OCI-LY7 (cell line): ENCODE results near the gene PTPN14. TPM values are rescaled to one million over a fixed set of nuclear protein-coding genes. Genes with fewer than 3 reads are reported as not detected.

Source experiments
- BruUV-seq: library from RNA; stranded (reverse); fragments of 400-500 nt; replicated peaks from 2 replicates; lab custom pipeline; 2021; lab: Mats Ljungman, UMichigan
- CTCF ChIA-PET: fragments of 300-600 bp; sonication (Branson Sonifier 250); formaldehyde crosslinking; loops from one replicate; lab custom pipeline; 2022; ENCODE audit warnings: antibody characterized with exemption; ENCODE audit not compliant: unreplicated experiment; lab: Charles Lee
- POLR2A ChIA-PET: fragments of 300-600 bp; sonication (Branson Sonifier 250); formaldehyde crosslinking; loops from one replicate; lab custom pipeline; 2022; ENCODE audit warnings: antibody characterized with exemption; lab: Charles Lee
- DNase-seq: peaks from one replicate; pipeline ENCODE4 v3.0.0-alpha.2; 2015; ENCODE audit warnings: low spot score
- H2AFZ ChIP-seq: fragments of 200-600 bp; sonication (generic), shearing (Covaris generic); 2 replicates; pipeline ENCODE4 v1.6.1; 2014; ENCODE audit warnings: mild to moderate bottlenecking, antibody characterized with exemption, low read length, moderate library complexity
- H3K27ac ChIP-seq: fragments of 200-600 bp; sonication (generic); 2 replicates; pipeline ENCODE4 v1.5.1; 2014; ENCODE audit warnings: mixed run types, low read depth, mild to moderate bottlenecking, moderate library complexity, low read length, inconsistent platforms; ENCODE audit not compliant: poor library complexity, severe bottlenecking
- H3K36me3 ChIP-seq: fragments of 200-600 bp; sonication (generic); 2 replicates; pipeline ENCODE4 v1.6.1; 2014; ENCODE audit warnings: mild to moderate bottlenecking, antibody characterized with exemption, low read length, moderate library complexity, mixed read lengths; ENCODE audit not compliant: insufficient read depth
- H3K4me1 ChIP-seq: fragments of 200-600 bp; sonication (generic); 2 replicates; pipeline ENCODE4 v1.5.1; 2014; ENCODE audit warnings: mild to moderate bottlenecking, low read length; ENCODE audit not compliant: insufficient read depth, poor library complexity, severe bottlenecking
- H3K4me2 ChIP-seq: fragments of 200-600 bp; sonication (generic); 2 replicates; pipeline ENCODE4 v1.6.1; 2014; ENCODE audit warnings: mild to moderate bottlenecking, low read length
- H3K4me3 ChIP-seq: fragments of 200-600 bp; sonication (generic); 2 replicates; pipeline ENCODE4 v1.5.1; 2014; ENCODE audit warnings: mild to moderate bottlenecking, low read depth, low read length; ENCODE audit not compliant: poor library complexity, severe bottlenecking
- H3K79me2 ChIP-seq: fragments of 200-600 bp; sonication (generic); 2 replicates; pipeline ENCODE4 v1.6.1; 2016; ENCODE audit warnings: low read depth, mild to moderate bottlenecking, low read length, moderate library complexity, mixed read lengths; ENCODE audit not compliant: insufficient read depth
- H3K9me2 ChIP-seq: fragments of 200-600 bp; sonication (generic); 2 replicates; pipeline ENCODE4 v1.6.1; 2016; ENCODE audit warnings: mild to moderate bottlenecking, low read length, mixed read lengths; ENCODE audit not compliant: insufficient read depth
- H3K9me3 ChIP-seq: fragments of 200-600 bp; sonication (generic); 2 replicates; pipeline ENCODE4 v1.6.1; 2014; ENCODE audit warnings: mild to moderate bottlenecking, mixed run types, low read length, mixed read lengths
- H4K20me1 ChIP-seq: fragments of 200-600 bp; sonication (generic); 2 replicates; pipeline ENCODE4 v1.6.1; 2014; ENCODE audit warnings: mild to moderate bottlenecking, antibody characterized with exemption, low read length, moderate library complexity, mixed read lengths; ENCODE audit not compliant: insufficient read depth
- CTCF ChIP-seq: fragments of 200-600 bp; sonication (generic); conservative IDR thresholded peaks from 2 replicates; pipeline ENCODE4 v1.5.1; 2014; ENCODE audit warnings: mild to moderate bottlenecking, antibody characterized with exemption, low read length, moderate library complexity, mixed read lengths
- EZH2phosphoT487 ChIP-seq: fragments of 200-600 bp; sonication (generic); IDR thresholded peaks from 2 replicates; pipeline ENCODE4 v1.6.1; 2018; ENCODE audit warnings: low read depth, borderline replicate concordance, mild to moderate bottlenecking, mixed run types, antibody characterized with exemption, low read length, moderate library complexity, mixed read lengths
- intact Hi-C: fragments of 100-400 bp; cut with micrococcal nuclease; formaldehyde crosslinking; loops from one replicate; pipeline ENCODE4 v1.10.0; 2022; ENCODE audit not compliant: unreplicated experiment
- total RNA-seq, 2 experiments: library from RNA; depleted of rRNA in 1 of 2; stranded (reverse); fragments of >200 nt in 1 of 2; shearing (Covaris generic) in 1 of 2; gene quantifications; 2 replicates each; pipeline ENCODE4 v1.2.3, GENCODE V29; 2014 to 2022

Gene PTPN14
- total RNA-seq, 2 experiments from 2014 or later, result not detected

- Histone ChIP-seq H3K79me2 (no peaks in the 10 kb centered on the region), H3K4me3 (no peak overlapping the region), H3K4me1 (no peaks in the 10 kb centered on the region), H2AFZ (no peak overlapping the region), H3K27ac (no peak overlapping the region), H4K20me1 (no peaks in the 10 kb centered on the region), H3K4me2 (no peak overlapping the region), H3K9me2 (no peaks in the 10 kb centered on the region), H3K36me3 (no peaks in the 10 kb centered on the region), H3K9me3 (no peaks in the 10 kb centered on the region)
- no peak for TF ChIP-seq CTCF
- no peak for TF ChIP-seq EZH2phosphoT487
- intact Hi-C loops, result no loop called here
- POLR2A ChIA-PET, result no interaction called here
- CTCF ChIA-PET, result no interaction called here
- DNase-seq, result no peak
- BruUV-seq, result no TSS peak
These were observed 172.9 kb downstream of the PTPN14 start for GRCh38 chr1:214378492-214378891.

- BruUV-seq, result no TSS peak
- no peak overlapping the region for H3K4me2 ChIP-seq
- H3K4me3 ChIP-seq, result no peak overlapping the region
- H4K20me1 ChIP-seq, result no peaks in the 10 kb centered on the region
- no peak overlapping the region for H3K27ac ChIP-seq
- no peaks in the 10 kb centered on the region for H3K4me1 ChIP-seq
- ChIA-PET CTCF (no interaction called here), POLR2A (no interaction called here)
- intact Hi-C loops, result no loop called here
- no peak overlapping the region for H2AFZ ChIP-seq
- DNase-seq, result no peak
- H3K79me2 ChIP-seq, result no peaks in the 10 kb centered on the region
- no peak for TF ChIP-seq CTCF
- TF ChIP-seq EZH2phosphoT487, result no peak
- H3K36me3 ChIP-seq, result no peaks in the 10 kb centered on the region
- H3K9me2 ChIP-seq, result no peaks in the 10 kb centered on the region
- H3K9me3 ChIP-seq, result no peaks in the 10 kb centered on the region
These were observed 173.5 kb downstream of the PTPN14 start for GRCh38 chr1:214377886-214378285.

GRCh38 chr1:214377485-214377884 is 173.9 kb downstream of the PTPN14 start:
- H3K36me3 ChIP-seq, result no peaks in the 10 kb centered on the region
- no peaks in the 10 kb centered on the region for H3K9me2 ChIP-seq
- H3K4me3 ChIP-seq, result no peak overlapping the region
- no peaks in the 10 kb centered on the region for H3K4me1 ChIP-seq
- no peak overlapping the region for H3K27ac ChIP-seq
- TF ChIP-seq CTCF, result no peak
- TF ChIP-seq EZH2phosphoT487, result no peak
- no peak for DNase-seq
- BruUV-seq, result no TSS peak
- no peaks in the 10 kb centered on the region for H3K9me3 ChIP-seq
- no peak overlapping the region for H2AFZ ChIP-seq
- no peaks in the 10 kb centered on the region for H3K79me2 ChIP-seq
- no peak overlapping the region for H3K4me2 ChIP-seq
- CTCF ChIA-PET, result no interaction called here
- intact Hi-C loops, result no loop called here
- no peaks in the 10 kb centered on the region for H4K20me1 ChIP-seq
- POLR2A ChIA-PET, result no interaction called here
